ENCODE results near the gene RPL5. TPM values are rescaled to one million over a fixed set of nuclear protein-coding genes. Genes with fewer than 3 reads are reported as not detected.

The RPL5 gene
- total and polyA plus RNA-seq, 2 of the 8 experiments (the other 6 are each of a cell fraction or from before 2014, with no cell fraction given) = 1,506 to 2,034 TPM

DNA sequence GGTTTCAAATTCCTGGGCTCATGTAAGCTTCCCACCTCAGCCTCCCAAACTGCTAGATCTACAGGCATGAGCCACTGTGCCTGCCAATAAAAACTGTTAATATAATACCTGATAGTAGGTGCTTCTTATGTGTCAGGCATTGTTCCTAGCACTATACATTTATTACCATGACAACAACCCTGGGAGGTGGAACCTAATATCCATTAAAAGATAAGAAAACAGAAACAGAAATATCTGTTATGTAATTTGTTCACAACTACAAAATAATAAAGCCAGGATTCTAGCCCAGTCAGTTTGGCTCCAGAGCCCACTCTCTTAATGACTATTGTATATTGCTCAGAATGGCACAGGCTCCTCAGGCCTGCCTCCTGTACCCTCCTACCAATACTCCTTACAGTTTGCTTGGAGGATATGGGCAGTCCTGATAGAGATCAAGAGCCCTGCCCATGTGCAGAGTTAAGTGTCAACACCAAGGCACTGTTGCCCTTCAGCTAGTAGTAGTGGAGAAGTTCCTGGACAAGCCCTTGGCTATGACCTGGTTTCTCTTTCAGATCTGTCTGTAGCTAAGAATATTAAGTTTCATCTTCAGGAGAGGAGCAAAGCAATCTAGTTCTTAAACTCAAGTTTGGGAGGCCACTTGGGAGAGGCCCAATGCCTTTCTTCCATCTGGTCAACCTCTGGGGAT lies 22.4 kb downstream of the RPL5 start:
- no peak overlapping the region for H4K5ac ChIP-seq (ENCODE audit: insufficient read length, low read depth, low read length)
- FAIRE-seq (no peak), DNase-seq (ENCODE audit: low read depth in 1 of 2, low spot score in 2 of 2) (no peak)
- no peak overlapping the region for H2BK12ac ChIP-seq (ENCODE audit: low read depth, low read length)
- no peak overlapping the region for H3K9ac ChIP-seq (replicated peaks in 1 of 4; ENCODE audit: extremely low read depth in 1 of 4, low read depth in 3 of 4, low read length in 3 of 4)
- H4K8ac ChIP-seq (ENCODE audit: extremely low read depth, insufficient read depth, low read length) = no peak overlapping the region
- H3K23me2 ChIP-seq (ENCODE audit: low read depth, low read length) = no peaks in the 10 kb centered on the region
- no peak overlapping the region for H3K4me3 ChIP-seq (ENCODE audit: extremely low read depth in 1 of 4, insufficient read depth in 2 of 4, low read depth in 3 of 4, low read length in 4 of 4)
- no peak overlapping the region for H3K4me2 ChIP-seq (ENCODE audit: insufficient read depth in 1 of 2, low read depth in 2 of 2, low read length in 2 of 2)
- no peak overlapping the region for H2AK5ac ChIP-seq (ENCODE audit: low read depth, low read length)
- H3K56ac ChIP-seq (replicated peaks; ENCODE audit: insufficient read length, low read depth, low read length) = no peak overlapping the region
- H3K9me3 ChIP-seq (ENCODE audit: insufficient read depth in 2 of 2, low read depth in 1 of 2, low read length in 1 of 2) = no peaks in the 10 kb centered on the region
- ChIA-PET CTCF (ENCODE audit: partially characterized antibody) (interaction anchor here (0.6 to 2.7 kb wide), 8 partner anchors 22 to 556 kb away, joined by 3 to 15 read pairs (median 3); no protein-coding TSS in a partner anchor), POLR2A (ENCODE audit: partially characterized antibody) (interaction anchor here (0.7 to 2.9 kb wide), 5 partner anchors 9 to 22 kb away, joined by 3 to 9 read pairs (median 4); no protein-coding TSS in a partner anchor)
- H3K14ac ChIP-seq (ENCODE audit: insufficient read length) = no peak overlapping the region
- H2BK5ac ChIP-seq (ENCODE audit: low read depth, low read length) = no peak overlapping the region
- no peak overlapping the region for H2AFZ ChIP-seq (ENCODE audit: low read length)
- no peak overlapping the region for H4K91ac ChIP-seq (replicated peaks; ENCODE audit: insufficient read length, low read length)
- H3K79me1 ChIP-seq (ENCODE audit: low read depth, low read length) = no peaks in the 10 kb centered on the region
- H3K27ac ChIP-seq (ENCODE audit: low read depth, low read length) = no peak overlapping the region
- no peak overlapping the region for H2BK20ac ChIP-seq (ENCODE audit: low read length)
- H3K4ac ChIP-seq (replicated peaks; ENCODE audit: insufficient read length, low read depth, low read length) = no peak overlapping the region
- no peaks in the 10 kb centered on the region for H3K36me3 ChIP-seq (ENCODE audit: control insufficient read depth in 2 of 4, insufficient read depth in 4 of 4, low read length in 3 of 4)
- no peak overlapping the region for H3K18ac ChIP-seq (ENCODE audit: extremely low read depth, low read length)
- no peak overlapping the region for H2BK120ac ChIP-seq (replicated peaks; ENCODE audit: low read depth, low read length)
- H3K27me3 ChIP-seq (replicated peaks in 1 of 4; ENCODE audit: control insufficient read depth in 3 of 4, extremely low read depth in 1 of 4, insufficient read depth in 3 of 4, low read length in 3 of 4) = no peaks in the 10 kb centered on the region
- no peaks in the 10 kb centered on the region for H3K79me2 ChIP-seq (ENCODE audit: control insufficient read depth in 1 of 2, insufficient read depth in 2 of 2, low read length in 2 of 2)
- no peak overlapping the region for H3K23ac ChIP-seq (ENCODE audit: insufficient read length)
- no peak for TF ChIP-seq JUND (IDR thresholded peaks at IDR 0.05; ENCODE audit: low read length)
- no peaks in the 10 kb centered on the region for H4K20me1 ChIP-seq (replicated peaks in 1 of 2; ENCODE audit: control insufficient read depth in 1 of 2, insufficient read depth in 2 of 2, low read length in 2 of 2)
- H3K4me1 ChIP-seq (replicated peaks in 1 of 4; ENCODE audit: control insufficient read depth in 3 of 4, insufficient read depth in 4 of 4, low read length in 3 of 4) = no peaks in the 10 kb centered on the region
- H2BK15ac ChIP-seq (ENCODE audit: low read length) = no peak overlapping the region
